GM18951 (cell line): ENCODE data around the gene MCC.

Experiments
- POLR2A ChIP-seq: IDR thresholded peaks from 4 replicates; pipeline ENCODE4 v1.6.1; 2011; ENCODE audit warnings: mild to moderate bottlenecking; ENCODE audit not compliant: insufficient read length, insufficient read depth; ENCODE audit errors: extremely low read depth
- in situ Hi-C: fragments of 300-500 bp; cut with MboI; formaldehyde crosslinking; loops from one replicate; pipeline ENCODE4 v1.12.0; 2022; ENCODE audit warnings: low sequenced_read_pairs, mixed read lengths, inconsistent platforms; ENCODE audit not compliant: unreplicated experiment

The MCC gene

GRCh38 chr5:113226116-113226736 is 262.0 kb downstream of the MCC start:
- in situ Hi-C loops, result no loop called here
- TF ChIP-seq POLR2A, result no peak

GRCh38 chr5:113225259-113225658 is 263.0 kb downstream of the MCC start:
- TF ChIP-seq POLR2A, result no peak
- in situ Hi-C loops, result no loop called here

DNA sequence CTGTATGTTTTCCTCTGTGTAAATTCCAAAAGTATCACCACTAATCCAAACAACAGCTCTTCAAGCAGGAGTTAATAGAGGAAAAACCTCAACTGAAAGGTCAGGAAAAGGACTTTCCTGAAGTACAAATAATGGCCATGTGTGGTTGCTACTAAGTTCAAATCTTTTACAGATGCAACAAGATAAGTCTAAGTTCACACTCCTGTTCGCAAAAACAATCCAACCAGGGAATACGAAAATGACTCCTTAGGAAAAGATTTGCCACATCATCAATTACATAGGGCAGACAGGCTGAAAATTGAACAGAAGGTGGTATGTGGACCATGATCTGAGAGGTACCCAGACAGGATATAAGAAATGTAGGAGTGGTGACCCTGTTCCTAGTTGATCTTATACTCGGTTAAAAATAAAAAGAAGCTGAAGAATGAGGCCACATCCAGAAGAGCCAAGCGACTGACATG is 263.6 kb downstream of the MCC start:
- in situ Hi-C loops, result no loop called here
- no peak for TF ChIP-seq POLR2A

DNA sequence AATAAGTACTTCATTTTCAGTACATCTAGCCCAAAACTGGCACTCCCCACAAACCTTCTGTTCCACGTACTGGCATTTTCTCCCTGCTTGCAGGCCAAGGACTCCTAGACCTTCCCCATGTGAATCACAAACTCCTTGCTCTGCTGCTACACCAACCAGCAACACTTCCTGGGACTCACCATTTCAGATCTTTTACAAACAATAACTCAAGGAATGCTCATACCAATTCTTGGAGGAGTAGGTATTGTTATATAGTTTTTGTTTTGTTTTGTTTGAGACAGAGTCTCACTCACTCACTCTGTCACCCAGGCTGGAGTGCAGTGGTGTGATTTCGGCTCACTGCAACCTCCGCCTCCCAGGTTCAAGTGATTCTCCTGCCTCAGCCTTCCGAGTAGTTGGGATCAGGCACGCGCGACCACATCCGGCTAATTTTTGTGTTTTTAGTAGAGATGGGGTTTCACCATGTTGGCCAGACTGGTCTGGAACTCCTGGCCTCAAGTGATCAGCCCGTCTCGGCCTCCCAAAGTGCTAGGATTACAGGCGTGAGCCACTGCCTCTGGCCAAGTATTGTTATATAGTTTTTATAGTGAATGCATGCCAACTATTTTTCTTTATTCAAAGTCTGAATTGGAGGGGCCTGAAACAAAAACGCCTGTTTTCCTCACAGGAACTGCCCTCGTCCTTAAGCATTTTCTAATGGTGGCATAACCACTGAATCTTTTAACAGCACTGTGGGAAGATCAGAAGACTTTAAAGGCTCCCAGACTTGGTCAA is 264.2 kb downstream of the MCC start:
- TF ChIP-seq POLR2A, result no peak

GRCh38 chr5:113223315-113223714 is 264.9 kb downstream of the MCC start:
- in situ Hi-C loops, result no loop called here

More for the DNA sequence above, 264.2 kb downstream of the MCC start:
- in situ Hi-C loops, result no loop called here

DNA sequence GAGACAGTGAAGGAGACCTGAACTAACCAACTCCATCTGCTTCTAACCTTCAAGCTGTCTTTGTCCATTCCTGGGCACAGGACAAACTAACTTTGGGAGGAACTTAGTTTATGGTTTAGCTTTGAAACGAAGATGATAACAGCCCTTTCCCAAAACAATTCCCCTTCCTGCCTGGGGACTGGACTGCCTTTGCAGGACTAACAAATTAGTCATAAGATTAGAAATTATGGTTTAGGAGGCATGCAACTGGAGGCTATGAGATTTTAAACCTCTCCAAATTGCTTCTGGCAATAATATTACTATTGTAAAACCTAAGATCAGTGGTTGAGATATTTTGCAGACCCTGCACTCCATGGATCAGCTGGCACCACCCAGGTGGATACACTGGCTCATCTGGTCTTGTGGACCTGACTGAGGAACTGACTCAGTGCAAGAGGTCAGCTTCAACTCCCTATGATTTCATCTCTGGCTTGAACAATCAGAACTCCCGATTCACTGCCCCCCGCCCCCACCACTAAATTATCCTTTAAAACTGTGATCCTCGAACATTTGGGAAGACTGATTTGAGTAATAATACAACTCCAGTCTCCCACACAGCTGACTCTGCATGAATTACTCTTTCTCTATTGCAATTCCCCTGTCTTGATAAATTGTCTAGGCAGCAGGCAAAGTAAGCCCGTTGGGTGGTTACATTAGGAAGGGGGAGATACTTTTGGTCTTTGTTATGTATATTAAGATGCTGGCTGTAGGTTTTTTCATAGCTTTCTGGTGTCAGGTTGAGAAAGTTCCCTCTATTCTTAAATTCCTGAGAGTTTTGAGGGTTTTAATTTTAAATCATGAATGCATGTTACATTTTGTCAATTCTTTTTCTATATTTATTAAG is 266.7 kb downstream of the MCC start:
- TF ChIP-seq POLR2A, result no peak
- in situ Hi-C loops, result no loop called here

More at GRCh38 chr5:113223315-113223714, 264.9 kb downstream of the MCC start:
- TF ChIP-seq POLR2A, result no peak

- in situ Hi-C loops, result no loop called here
- no peak for TF ChIP-seq POLR2A
Observed at GRCh38 chr5:113219695-113220094, 268.6 kb downstream of the MCC start.

- no peak for TF ChIP-seq POLR2A
- in situ Hi-C loops, result no loop called here
Observed at GRCh38 chr5:113218906-113219517, 269.2 kb downstream of the MCC start.

- TF ChIP-seq POLR2A, result no peak
- in situ Hi-C loops, result no loop called here
Observed at GRCh38 chr5:113218200-113218599, 270.1 kb downstream of the MCC start.

DNA sequence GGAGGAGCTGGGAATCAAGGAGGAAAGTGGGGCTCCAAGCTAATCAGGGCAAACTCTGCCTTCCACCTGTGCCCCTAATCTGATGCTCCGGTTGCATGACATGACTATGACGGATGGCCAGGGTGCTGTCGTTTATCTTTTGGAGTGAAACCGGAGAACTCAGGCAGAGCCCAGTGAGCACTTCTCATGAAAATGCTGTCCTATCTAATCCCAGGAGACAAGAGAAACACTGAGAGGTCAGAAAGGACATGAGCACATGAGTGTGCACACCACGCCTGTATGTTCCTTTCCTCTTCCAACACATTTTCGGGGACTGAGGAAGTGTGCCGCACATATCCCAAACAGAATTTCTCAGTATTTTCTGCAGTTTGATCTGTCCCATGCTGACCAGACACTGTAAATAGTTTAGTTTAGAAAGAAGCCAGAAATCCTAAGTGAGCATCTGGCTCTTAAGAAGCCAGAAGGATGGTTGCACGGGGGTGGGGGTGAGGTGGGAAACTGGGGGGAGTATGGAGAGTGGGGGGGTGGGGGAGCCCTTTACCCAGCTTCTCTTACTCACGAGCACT is 270.6 kb downstream of the MCC start:
- in situ Hi-C loops, result no loop called here
- no peak for TF ChIP-seq POLR2A

GRCh38 chr5:113216545-113216944 is 271.7 kb downstream of the MCC start:
- no peak for TF ChIP-seq POLR2A
- in situ Hi-C loops, result no loop called here

- no peak for TF ChIP-seq POLR2A
- in situ Hi-C loops, result no loop called here
Observed at GRCh38 chr5:113215401-113216060, 272.7 kb downstream of the MCC start.
